Thyroid gland (tissue), 4 donors: ENCODE results near the gene ITGA8.

Source experiments
- POLR2A ChIP-seq, 2 donors: fragments of 450-650 bp; IDR thresholded peaks; one replicate each; pipeline ENCODE4 v1.6.1; 2017; ENCODE audit warnings: antibody characterized with exemption in 2 of 2, mild to moderate bottlenecking in 2 of 2, moderate library complexity in 1 of 2
- TF ChIP-seq, protein P1 (sequence below), 6 experiments: fragments of 200-600 bp in 3 of 6; fragments of 450-650 bp in 3 of 6; sonication (generic) in 3 of 6; IDR thresholded peaks; one replicate each; pipeline ENCODE4 v1.5.1; 2016 to 2019; ENCODE audit warnings: antibody characterized with exemption in 6 of 6, mild to moderate bottlenecking in 2 of 6, inconsistent platforms in 1 of 6, moderate library complexity in 1 of 6

DNA sequence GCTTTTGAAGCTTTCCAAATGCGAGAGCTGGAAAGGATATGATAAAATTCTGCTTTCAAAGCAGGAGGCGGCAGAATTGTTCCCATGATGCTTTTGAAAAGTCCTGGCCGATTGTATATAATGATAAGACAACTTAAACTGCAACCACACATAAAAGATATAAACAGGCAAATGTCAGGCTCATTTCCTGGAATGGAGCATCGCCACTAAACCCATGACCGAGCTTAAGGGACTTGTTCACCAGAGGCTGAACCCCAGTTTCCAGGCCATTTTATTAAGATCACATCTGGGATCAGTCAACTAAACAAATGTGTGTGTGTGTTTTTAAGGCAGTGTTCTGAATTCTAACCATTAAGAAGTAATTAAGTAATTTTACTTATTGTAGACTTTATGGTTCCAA is 131.6 kb downstream of the ITGA8 start:
- TF ChIP-seq, protein P1, sequence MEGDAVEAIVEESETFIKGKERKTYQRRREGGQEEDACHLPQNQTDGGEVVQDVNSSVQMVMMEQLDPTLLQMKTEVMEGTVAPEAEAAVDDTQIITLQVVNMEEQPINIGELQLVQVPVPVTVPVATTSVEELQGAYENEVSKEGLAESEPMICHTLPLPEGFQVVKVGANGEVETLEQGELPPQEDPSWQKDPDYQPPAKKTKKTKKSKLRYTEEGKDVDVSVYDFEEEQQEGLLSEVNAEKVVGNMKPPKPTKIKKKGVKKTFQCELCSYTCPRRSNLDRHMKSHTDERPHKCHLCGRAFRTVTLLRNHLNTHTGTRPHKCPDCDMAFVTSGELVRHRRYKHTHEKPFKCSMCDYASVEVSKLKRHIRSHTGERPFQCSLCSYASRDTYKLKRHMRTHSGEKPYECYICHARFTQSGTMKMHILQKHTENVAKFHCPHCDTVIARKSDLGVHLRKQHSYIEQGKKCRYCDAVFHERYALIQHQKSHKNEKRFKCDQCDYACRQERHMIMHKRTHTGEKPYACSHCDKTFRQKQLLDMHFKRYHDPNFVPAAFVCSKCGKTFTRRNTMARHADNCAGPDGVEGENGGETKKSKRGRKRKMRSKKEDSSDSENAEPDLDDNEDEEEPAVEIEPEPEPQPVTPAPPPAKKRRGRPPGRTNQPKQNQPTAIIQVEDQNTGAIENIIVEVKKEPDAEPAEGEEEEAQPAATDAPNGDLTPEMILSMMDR (IDR thresholded peaks at IDR 0.05), result no peak
- no peak for TF ChIP-seq POLR2A (IDR thresholded peaks at IDR 0.05)
